Rectal smooth muscle tissue (tissue), 1 donor: ENCODE results near the gene ABO.
"Not testable (repeated sequence)": the region's sequence is repeated elsewhere in the genome, so short reads cannot be mapped to it uniquely, and the experiment has no call there.

Experiments
- H3K27ac ChIP-seq: one replicate; pipeline ENCODE4 v1.7.0; 2013; ENCODE audit warnings: low read depth, low read length, inconsistent platforms
- H3K27me3 ChIP-seq: one replicate; pipeline ENCODE4 v1.7.0; 2013; ENCODE audit warnings: low read length; ENCODE audit not compliant: control insufficient read depth, insufficient read depth
- H3K36me3 ChIP-seq: one replicate; pipeline ENCODE4 v1.7.0; 2013; ENCODE audit warnings: low read length; ENCODE audit not compliant: control insufficient read depth, insufficient read depth
- H3K4me1 ChIP-seq: one replicate; pipeline ENCODE4 v1.7.0; 2013; ENCODE audit warnings: low read length; ENCODE audit not compliant: control insufficient read depth, insufficient read depth
- H3K4me3 ChIP-seq: one replicate; pipeline ENCODE4 v1.7.0; 2013; ENCODE audit warnings: low read length
- H3K9ac ChIP-seq: one replicate; pipeline ENCODE4 v1.7.0; 2013; ENCODE audit warnings: low read length

Gene ABO

GRCh38 chr9:133282464-133283238 lies 7.7 kb upstream of the ABO start:
- H3K27ac ChIP-seq = no peak overlapping the region

GRCh38 chr9:133280392-133280791 lies 5.4 kb upstream of the ABO start:
- no peaks in the 10 kb centered on the region for H3K4me1 ChIP-seq
- no peaks in the 10 kb centered on the region for H3K27me3 ChIP-seq
- no peak overlapping the region for H3K27ac ChIP-seq
- H3K4me3 ChIP-seq = no peak overlapping the region
- no peak overlapping the region for H3K9ac ChIP-seq
- no peaks in the 10 kb centered on the region for H3K36me3 ChIP-seq

More at GRCh38 chr9:133282464-133283238, 7.7 kb upstream of the ABO start:
- H3K4me1 ChIP-seq = no peaks in the 10 kb centered on the region
- H3K36me3 ChIP-seq = no peaks in the 10 kb centered on the region
- H3K27me3 ChIP-seq = no peaks in the 10 kb centered on the region
- no peak overlapping the region for H3K9ac ChIP-seq
- no peak overlapping the region for H3K4me3 ChIP-seq

GRCh38 chr9:133278161-133279114 lies 3.4 kb upstream of the ABO start:
- Histone ChIP-seq H3K36me3 (no peaks in the 10 kb centered on the region), H3K9ac (no peak overlapping the region), H3K4me1 (no peaks in the 10 kb centered on the region), H3K27me3 (no peaks in the 10 kb centered on the region), H3K27ac (no peak overlapping the region), H3K4me3 (no peak overlapping the region)

- Histone ChIP-seq H3K9ac (no peak overlapping the region), H3K4me3 (no peak overlapping the region)
These were observed 2.5 kb upstream of the ABO start for GRCh38 chr9:133277467-133277866.

GRCh38 chr9:133276923-133277322 lies 1.9 kb upstream of the ABO start:
- Histone ChIP-seq H3K27me3 (no peaks in the 10 kb centered on the region), H3K27ac (no peak overlapping the region), H3K9ac (no peak overlapping the region), H3K36me3 (no peaks in the 10 kb centered on the region), H3K4me1 (no peaks in the 10 kb centered on the region), H3K4me3 (no peak overlapping the region)

More at GRCh38 chr9:133277467-133277866, 2.5 kb upstream of the ABO start:
- Histone ChIP-seq H3K27me3 (no peaks in the 10 kb centered on the region), H3K27ac (no peak overlapping the region), H3K36me3 (no peaks in the 10 kb centered on the region), H3K4me1 (no peaks in the 10 kb centered on the region)

GRCh38 chr9:133276001-133276884 lies 1.2 kb upstream of the ABO start:
- H3K27me3 ChIP-seq = no peaks in the 10 kb centered on the region
- no peaks in the 10 kb centered on the region for H3K4me1 ChIP-seq
- no peaks in the 10 kb centered on the region for H3K36me3 ChIP-seq
- no peak overlapping the region for H3K9ac ChIP-seq
- H3K4me3 ChIP-seq = peak overlapping the region; percentile 55
- H3K27ac ChIP-seq = no peak overlapping the region

GRCh38 chr9:133274236-133275104 lies 531 bp downstream of the ABO start:
- H3K36me3 ChIP-seq = no peaks in the 10 kb centered on the region
- H3K27ac ChIP-seq = peak overlapping the region; percentile 7
- H3K9ac ChIP-seq = no peak overlapping the region
- H3K4me1 ChIP-seq = no peaks in the 10 kb centered on the region
- H3K27me3 ChIP-seq = no peaks in the 10 kb centered on the region
- H3K4me3 ChIP-seq = peak overlapping the region; percentile 60

- no peaks in the 10 kb centered on the region for H3K36me3 ChIP-seq
- no peak overlapping the region for H3K27ac ChIP-seq
- H3K9ac ChIP-seq = no peak overlapping the region
- no peaks in the 10 kb centered on the region for H3K27me3 ChIP-seq
- H3K4me3 ChIP-seq = peak overlapping the region; percentile 60
- no peaks in the 10 kb centered on the region for H3K4me1 ChIP-seq
These were observed 1.2 kb downstream of the ABO start for GRCh38 chr9:133273819-133274218.

- Histone ChIP-seq H3K9ac (no peak overlapping the region), H3K27me3 (no peaks in the 10 kb centered on the region)
These were observed 1.9 kb downstream of the ABO start for GRCh38 chr9:133273098-133273497.

GRCh38 chr9:133269537-133270362 lies 5.3 kb downstream of the ABO start:
- no peaks in the 10 kb centered on the region for H3K4me1 ChIP-seq
- H3K36me3 ChIP-seq = no peaks in the 10 kb centered on the region
- no peak overlapping the region for H3K4me3 ChIP-seq
- H3K27ac ChIP-seq = no peak overlapping the region
- H3K27me3 ChIP-seq = no peaks in the 10 kb centered on the region
- no peak overlapping the region for H3K9ac ChIP-seq

More at GRCh38 chr9:133273098-133273497, 1.9 kb downstream of the ABO start:
- Histone ChIP-seq H3K4me1 (no peaks in the 10 kb centered on the region), H3K36me3 (no peaks in the 10 kb centered on the region), H3K27ac (no peak overlapping the region), H3K4me3 (no peak overlapping the region)

- H3K9ac ChIP-seq, H3K4me1 ChIP-seq, H3K27ac ChIP-seq, H3K27me3 ChIP-seq, H3K36me3 ChIP-seq, H3K4me3 ChIP-seq: not testable (repeated sequence)
These were observed 5.9 kb downstream of the ABO start for GRCh38 chr9:133269136-133269535.
